Gastrocnemius medialis (tissue), 4 donors: Measurements from ENCODE around the gene CXorf65. TPM values are rescaled to one million over a fixed set of nuclear protein-coding genes. Genes with fewer than 3 reads are reported as not detected.

Experiments
- ATAC-seq, 2 donors: fragments of 150-250 bp; one replicate each; pipeline ENCODE4 v1.9.1; 2016
- DNase-seq, 2 donors: peaks; one replicate each; pipeline ENCODE4 v3.0.0-alpha.2; 2019
- H3K27ac ChIP-seq, 4 donors: fragments of 200-600 bp; sonication (generic); 1 replicate in 1 of 4; 2 replicates in 3 of 4; pipeline ENCODE4 v1.5.1; 2016 to 2018; ENCODE audit warnings: mild to moderate bottlenecking in 2 of 4, moderate library complexity in 1 of 4
- H3K27me3 ChIP-seq, 3 donors: fragments of 200-600 bp; sonication (generic) in 2 of 3; 1 replicate in 1 of 3; 2 replicates in 2 of 3; pipeline versions ENCODE4 v1.5.1 to v1.6.0; 2016 to 2019; ENCODE audit warnings: mild to moderate bottlenecking in 1 of 3, moderate library complexity in 1 of 3
- H3K36me3 ChIP-seq, 2 donors: fragments of 200-600 bp; sonication (generic) in 1 of 2; one replicate each; pipeline ENCODE4 v1.5.1; 2017 to 2018
- H3K4me1 ChIP-seq, 2 donors: fragments of 200-600 bp; sonication (generic) in 1 of 2; one replicate each; pipeline ENCODE4 v1.5.1; 2016 to 2017; ENCODE audit warnings: mild to moderate bottlenecking in 2 of 2
- H3K4me3 ChIP-seq, 4 donors: fragments of 200-600 bp; sonication (generic) in 3 of 4; 1 replicate in 1 of 4; 2 replicates in 3 of 4; pipeline ENCODE4 v1.5.1; 2016 to 2019; ENCODE audit warnings: mild to moderate bottlenecking in 2 of 4
- H3K9me3 ChIP-seq, 3 donors: fragments of 200-600 bp; sonication (generic) in 2 of 3; 1 replicate in 1 of 3; 2 replicates in 2 of 3; pipeline ENCODE4 v1.5.1; 2016 to 2019
- CTCF ChIP-seq, 5 experiments: fragments of 450-650 bp in 3 of 5; fragments of 200-600 bp in 2 of 5; sonication (generic) in 2 of 5; IDR thresholded peaks in 4 of 5; conservative IDR thresholded peaks in 1 of 5; 1 replicate in 4 of 5; 2 replicates in 1 of 5; pipeline ENCODE4 v1.5.1; 2016 to 2019; ENCODE audit warnings: antibody characterized with exemption in 5 of 5, mild to moderate bottlenecking in 3 of 5, moderate library complexity in 3 of 5
- POLR2A ChIP-seq, 2 donors: fragments of 450-650 bp; IDR thresholded peaks; one replicate each; pipeline ENCODE4 v1.6.1; 2017; ENCODE audit warnings: antibody characterized with exemption in 2 of 2, mild to moderate bottlenecking in 2 of 2, moderate library complexity in 2 of 2
- in situ Hi-C, 4 donors: fragments of 200-750 bp; cut with MboI; loops; one replicate each; pipeline versions ENCODE4 v1.15.0 to v1.8.0; 2017; ENCODE audit warnings: low sequenced_read_pairs in 4 of 4
- intact Hi-C: fragments of 100-400 bp; cut with DNase I; formaldehyde crosslinking; loops from one replicate; pipeline ENCODE4 v1.15.1; 2023; ENCODE audit warnings: low total_unique reads
- total RNA-seq, 4 donors: library from RNA; depleted of rRNA; stranded (reverse); fragments of >200 nt; gene quantifications; one replicate each; pipeline versions ENCODE4 v1.1.0 to v1.2.3, GENCODE V29; 2016

Gene CXorf65
- total RNA-seq, 4 donors from 2014 or later: not detected

GRCh38 chrX:71109051-71109450 lies 2.5 kb upstream of the CXorf65 start:
- Histone ChIP-seq H3K4me1 (no peaks in the 10 kb centered on the region), H3K27ac (no peak overlapping the region), H3K4me3 (no peak overlapping the region), H3K36me3 (no peaks in the 10 kb centered on the region), H3K27me3 (no peaks in the 10 kb centered on the region), H3K9me3 (no peaks in the 10 kb centered on the region)
- DNase-seq: no peak
- intact Hi-C loops (no loop called here), in situ Hi-C loops (no loop called here)
- no peak for ATAC-seq
- no peak for TF ChIP-seq CTCF (IDR thresholded peaks at IDR 0.05 in 4 of 5, conservative IDR thresholded peaks at IDR 0.05 in 1 of 5)
- no peak for TF ChIP-seq POLR2A (IDR thresholded peaks at IDR 0.05)

GRCh38 chrX:71107762-71108360 lies 1.3 kb upstream of the CXorf65 start:
- ATAC-seq (no peak), DNase-seq (no peak)
- Histone ChIP-seq H3K36me3 (no peaks in the 10 kb centered on the region), H3K4me1 (no peaks in the 10 kb centered on the region), H3K27me3 (no peaks in the 10 kb centered on the region), H3K27ac (no peak overlapping the region), H3K9me3 (no peaks in the 10 kb centered on the region), H3K4me3 (no peak overlapping the region)
- in situ Hi-C loops: no loop called here
- intact Hi-C loops: no loop called here
- no peak for TF ChIP-seq CTCF (IDR thresholded peaks at IDR 0.05 in 4 of 5, conservative IDR thresholded peaks at IDR 0.05 in 1 of 5)
- no peak for TF ChIP-seq POLR2A (IDR thresholded peaks at IDR 0.05)

GRCh38 chrX:71107245-71107644 lies 705 bp upstream of the CXorf65 start:
- no peaks in the 10 kb centered on the region for H3K4me1 ChIP-seq
- H3K27me3 ChIP-seq: no peaks in the 10 kb centered on the region
- H3K4me3 ChIP-seq: no peak overlapping the region
- TF ChIP-seq CTCF (IDR thresholded peaks at IDR 0.05 in 4 of 5, conservative IDR thresholded peaks at IDR 0.05 in 1 of 5) (no peak), POLR2A (IDR thresholded peaks at IDR 0.05) (no peak)
- H3K27ac ChIP-seq: no peak overlapping the region
- H3K36me3 ChIP-seq: no peaks in the 10 kb centered on the region
- intact Hi-C loops (no loop called here), in situ Hi-C loops (no loop called here)
- H3K9me3 ChIP-seq: no peaks in the 10 kb centered on the region
- DNase-seq: no peak
- ATAC-seq: no peak

GRCh38 chrX:71105628-71106027 lies 912 bp downstream of the CXorf65 start:
- no peak for DNase-seq
- no peaks in the 10 kb centered on the region for H3K27me3 ChIP-seq
- TF ChIP-seq POLR2A (IDR thresholded peaks at IDR 0.05) (no peak), CTCF (IDR thresholded peaks at IDR 0.05 in 4 of 5, conservative IDR thresholded peaks at IDR 0.05 in 1 of 5) (no peak)
- H3K27ac ChIP-seq: no peak overlapping the region
- in situ Hi-C loops: no loop called here
- H3K4me1 ChIP-seq: no peaks in the 10 kb centered on the region
- no peaks in the 10 kb centered on the region for H3K9me3 ChIP-seq
- ATAC-seq: no peak
- intact Hi-C loops: no loop called here
- H3K36me3 ChIP-seq: no peaks in the 10 kb centered on the region
- no peak overlapping the region for H3K4me3 ChIP-seq
